ENCODE results near the gene MRGPRX2. TPM values are rescaled to one million over a fixed set of nuclear protein-coding genes. Genes with fewer than 3 reads are reported as not detected.

The MRGPRX2 gene
- total RNA-seq, 2 donors from 2014 or later = not detected

- H3K36me3 ChIP-seq (ENCODE audit: control insufficient read depth, insufficient read depth, low read length) = no peaks in the 10 kb centered on the region
- no peaks in the 10 kb centered on the region for H3K4me1 Mint-ChIP-seq
- WGBS, 2 experiments (ENCODE audit: insufficient coverage in 1 of 2, insufficient read length in 1 of 2) = 90 to 98% methylated on average over 8 of the region's 8 CpGs
- H3K9me3 Mint-ChIP-seq = no peaks in the 10 kb centered on the region
- peaks cover 10% of the 10 kb centered on the region for H3K27me3 Mint-ChIP-seq (ENCODE audit: insufficient read depth)
- H3K4me3 ChIP-seq (ENCODE audit: low read length) = no peak overlapping the region
- H3K36me3 Mint-ChIP-seq (ENCODE audit: low read depth) = no peaks in the 10 kb centered on the region
- TF ChIP-seq CTCF (conservative IDR thresholded peaks at IDR 0.05) = no peak
- H3K27me3 ChIP-seq (ENCODE audit: control insufficient read depth, insufficient read depth, low read length, poor library complexity, severe bottlenecking) = peaks cover 5% of the 10 kb centered on the region
- no peak overlapping the region for H3K27ac ChIP-seq (ENCODE audit: low read depth, low read length)
- no peak overlapping the region for H3K4me3 Mint-ChIP-seq
- H3K9me3 ChIP-seq (ENCODE audit: control insufficient read depth, low read length) = no peaks in the 10 kb centered on the region
- peak; percentile 24 for DNase-seq
- no peak overlapping the region for H3K27ac Mint-ChIP-seq
- H3K9ac ChIP-seq (ENCODE audit: extremely low read depth, low read length, poor library complexity, severe bottlenecking) = no peak overlapping the region
- H3K4me1 ChIP-seq (ENCODE audit: control insufficient read depth, insufficient read depth, low read length) = no peaks in the 10 kb centered on the region
Observed at GRCh38 chr11:19087658-19088057, 27.1 kb upstream of the MRGPRX2 start.

- Mint-ChIP-seq H3K27ac (no peak overlapping the region), H3K4me3 (no peak overlapping the region), H3K36me3 (ENCODE audit: low read depth) (no peaks in the 10 kb centered on the region), H3K27me3 (ENCODE audit: insufficient read depth) (peaks cover 12% of the 10 kb centered on the region), H3K4me1 (no peaks in the 10 kb centered on the region), H3K9me3 (no peaks in the 10 kb centered on the region)
- no peaks in the 10 kb centered on the region for H3K4me1 ChIP-seq (ENCODE audit: control insufficient read depth, insufficient read depth, low read length)
- WGBS, 2 experiments (ENCODE audit: insufficient coverage in 1 of 2, insufficient read length in 1 of 2) = 79 to 87% methylated on average over 4 to 5 of the region's 5 CpGs
- no peaks in the 10 kb centered on the region for H3K36me3 ChIP-seq (ENCODE audit: control insufficient read depth, insufficient read depth, low read length)
- no peak for TF ChIP-seq CTCF (conservative IDR thresholded peaks at IDR 0.05)
- H3K27me3 ChIP-seq (ENCODE audit: control insufficient read depth, insufficient read depth, low read length, poor library complexity, severe bottlenecking) = peaks cover 11% of the 10 kb centered on the region
- no peak for DNase-seq
- H3K9me3 ChIP-seq (ENCODE audit: control insufficient read depth, low read length) = no peaks in the 10 kb centered on the region
- no peak overlapping the region for H3K27ac ChIP-seq (ENCODE audit: low read depth, low read length)
- H3K4me3 ChIP-seq (ENCODE audit: low read length) = no peak overlapping the region
- no peak overlapping the region for H3K9ac ChIP-seq (ENCODE audit: extremely low read depth, low read length, poor library complexity, severe bottlenecking)
Observed at GRCh38 chr11:19084661-19085315, 24.3 kb upstream of the MRGPRX2 start.

- Histone ChIP-seq H3K36me3 (ENCODE audit: control insufficient read depth, insufficient read depth, low read length) (no peaks in the 10 kb centered on the region), H3K9ac (ENCODE audit: extremely low read depth, low read length, poor library complexity, severe bottlenecking) (no peak overlapping the region), H3K4me1 (ENCODE audit: control insufficient read depth, insufficient read depth, low read length) (no peaks in the 10 kb centered on the region), H3K9me3 (ENCODE audit: control insufficient read depth, low read length) (no peaks in the 10 kb centered on the region), H3K4me3 (ENCODE audit: low read length) (no peak overlapping the region), H3K27ac (ENCODE audit: low read depth, low read length) (no peak overlapping the region), H3K27me3 (ENCODE audit: control insufficient read depth, insufficient read depth, low read length, poor library complexity, severe bottlenecking) (peaks cover 11% of the 10 kb centered on the region)
- no peaks in the 10 kb centered on the region for H3K9me3 Mint-ChIP-seq
- H3K4me1 Mint-ChIP-seq = no peaks in the 10 kb centered on the region
- no peaks in the 10 kb centered on the region for H3K36me3 Mint-ChIP-seq (ENCODE audit: low read depth)
- no peak for TF ChIP-seq CTCF (conservative IDR thresholded peaks at IDR 0.05)
- H3K27ac Mint-ChIP-seq = no peak overlapping the region
- no peak for DNase-seq
- H3K4me3 Mint-ChIP-seq = no peak overlapping the region
- peaks cover 12% of the 10 kb centered on the region for H3K27me3 Mint-ChIP-seq (ENCODE audit: insufficient read depth)
- 85 to 100% methylated on average over 1 of the region's 1 CpG for WGBS, 2 experiments (ENCODE audit: insufficient coverage in 1 of 2, insufficient read length in 1 of 2)
Observed at GRCh38 chr11:19083166-19083565, 22.6 kb upstream of the MRGPRX2 start.

Measured in endodermal cell (in vitro differentiated cells).